ENCODE results near the gene ZNF142.

- TF ChIP-seq CTCF (conservative IDR thresholded peaks at IDR 0.05; ENCODE audit: low read depth, low read length) = no peak
- no peak for TF ChIP-seq EZH2 (IDR thresholded peaks at IDR 0.05; ENCODE audit: low read length, unreplicated experiment)
Measured at GRCh38 chr2:218663901-218664300, 4.5 kb upstream of the ZNF142 start.
